ENCODE measurements around the gene GABPB1.
"Not testable (repeated sequence)": the region's sequence is repeated elsewhere in the genome, so short reads cannot be mapped to it uniquely, and the experiment has no call there.

GABPB1 gene

DNA sequence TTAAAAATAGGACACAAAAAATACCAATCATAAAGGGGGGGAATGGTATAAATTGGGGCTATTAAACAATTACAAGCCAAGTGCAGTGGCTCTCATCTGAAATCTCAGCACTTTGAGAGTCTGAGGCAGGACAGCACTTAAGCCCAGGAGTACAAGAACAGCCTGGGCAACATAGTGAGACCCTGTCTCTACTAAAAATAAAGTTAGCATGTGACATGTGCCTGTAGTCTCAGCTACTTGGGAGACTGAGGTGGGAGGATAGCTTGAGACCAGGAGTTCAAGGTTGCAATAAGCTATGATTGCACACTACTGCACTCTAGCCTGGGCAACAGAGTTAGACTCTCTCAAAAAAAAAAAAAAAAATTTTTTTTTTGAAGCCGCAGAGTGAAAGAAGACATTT lies 23.8 kb upstream of the GABPB1 start:
- Histone ChIP-seq H3K27ac (no peak overlapping the region), H3K36me3 (no peaks in the 10 kb centered on the region), H3K27me3 (no peaks in the 10 kb centered on the region), H3K4me1 (no peaks in the 10 kb centered on the region), H3K9me3 (no peaks in the 10 kb centered on the region), H3K4me3 (no peak overlapping the region)
- TF ChIP-seq, protein P1, sequence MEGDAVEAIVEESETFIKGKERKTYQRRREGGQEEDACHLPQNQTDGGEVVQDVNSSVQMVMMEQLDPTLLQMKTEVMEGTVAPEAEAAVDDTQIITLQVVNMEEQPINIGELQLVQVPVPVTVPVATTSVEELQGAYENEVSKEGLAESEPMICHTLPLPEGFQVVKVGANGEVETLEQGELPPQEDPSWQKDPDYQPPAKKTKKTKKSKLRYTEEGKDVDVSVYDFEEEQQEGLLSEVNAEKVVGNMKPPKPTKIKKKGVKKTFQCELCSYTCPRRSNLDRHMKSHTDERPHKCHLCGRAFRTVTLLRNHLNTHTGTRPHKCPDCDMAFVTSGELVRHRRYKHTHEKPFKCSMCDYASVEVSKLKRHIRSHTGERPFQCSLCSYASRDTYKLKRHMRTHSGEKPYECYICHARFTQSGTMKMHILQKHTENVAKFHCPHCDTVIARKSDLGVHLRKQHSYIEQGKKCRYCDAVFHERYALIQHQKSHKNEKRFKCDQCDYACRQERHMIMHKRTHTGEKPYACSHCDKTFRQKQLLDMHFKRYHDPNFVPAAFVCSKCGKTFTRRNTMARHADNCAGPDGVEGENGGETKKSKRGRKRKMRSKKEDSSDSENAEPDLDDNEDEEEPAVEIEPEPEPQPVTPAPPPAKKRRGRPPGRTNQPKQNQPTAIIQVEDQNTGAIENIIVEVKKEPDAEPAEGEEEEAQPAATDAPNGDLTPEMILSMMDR (IDR thresholded peaks at IDR 0.05): no peak
- DNase-seq: no peak
- intact Hi-C loops (cut with DNase I; ENCODE audit: low total_unique reads): no loop called here

- no peak for DNase-seq
- Histone ChIP-seq H3K27me3 (no peaks in the 10 kb centered on the region), H3K4me3 (no peak overlapping the region), H3K36me3 (no peaks in the 10 kb centered on the region), H3K27ac (no peak overlapping the region), H3K9me3 (no peaks in the 10 kb centered on the region), H3K4me1 (no peaks in the 10 kb centered on the region)
- TF ChIP-seq, protein P1 (IDR thresholded peaks at IDR 0.05): no peak
- intact Hi-C loops (cut with DNase I; ENCODE audit: low total_unique reads): no loop called here
Measured at GRCh38 chr15:50377867-50378751, 23.1 kb upstream of the GABPB1 start.

GRCh38 chr15:50369564-50369963 lies 14.6 kb upstream of the GABPB1 start:
- H3K4me1 ChIP-seq; DNase-seq; intact Hi-C loops (cut with DNase I; ENCODE audit: low total_unique reads); H3K4me3 ChIP-seq; H3K36me3 ChIP-seq; H3K27me3 ChIP-seq; H3K9me3 ChIP-seq; H3K27ac ChIP-seq: not testable (repeated sequence)

- intact Hi-C loops (cut with DNase I; ENCODE audit: low total_unique reads): no loop called here
- Histone ChIP-seq H3K36me3 (peaks cover 0 to 11% (median 5%) of the 10 kb centered on the region in 3 donors), H3K27me3 (no peaks in the 10 kb centered on the region), H3K9me3 (no peaks in the 10 kb centered on the region), H3K4me1 (no peaks in the 10 kb centered on the region), H3K4me3 (no peak overlapping the region), H3K27ac (no peak overlapping the region)
- TF ChIP-seq, protein P1 (IDR thresholded peaks at IDR 0.05): no peak
- no peak for DNase-seq
Measured at GRCh38 chr15:50365971-50366370, 11.0 kb upstream of the GABPB1 start.

- DNase-seq: no peak
- intact Hi-C loops (cut with DNase I; ENCODE audit: low total_unique reads): no loop called here
Measured at GRCh38 chr15:50365570-50365969, 10.6 kb upstream of the GABPB1 start.

GRCh38 chr15:50363612-50364011 lies 8.6 kb upstream of the GABPB1 start:
- no peaks in the 10 kb centered on the region for H3K27me3 ChIP-seq
- H3K36me3 ChIP-seq: peaks cover 0 to 17% (median 13%) of the 10 kb centered on the region in 3 donors

More at GRCh38 chr15:50365570-50365969, 10.6 kb upstream of the GABPB1 start:
- no peaks in the 10 kb centered on the region for H3K27me3 ChIP-seq
- H3K9me3 ChIP-seq: no peaks in the 10 kb centered on the region
- TF ChIP-seq, protein P1 (IDR thresholded peaks at IDR 0.05): no peak
- no peaks in the 10 kb centered on the region for H3K4me1 ChIP-seq
- H3K27ac ChIP-seq: no peak overlapping the region
- H3K4me3 ChIP-seq: no peak overlapping the region
- H3K36me3 ChIP-seq: peaks cover 0 to 15% (median 8%) of the 10 kb centered on the region in 3 donors

More at GRCh38 chr15:50363612-50364011, 8.6 kb upstream of the GABPB1 start:
- H3K27ac ChIP-seq: no peak overlapping the region
- H3K4me3 ChIP-seq: no peak overlapping the region
- TF ChIP-seq, protein P1 (IDR thresholded peaks at IDR 0.05): no peak
- no peak for DNase-seq
- intact Hi-C loops (cut with DNase I; ENCODE audit: low total_unique reads): no loop called here
- H3K4me1 ChIP-seq: no peaks in the 10 kb centered on the region
- H3K9me3 ChIP-seq: no peaks in the 10 kb centered on the region
